GM18951 (cell line): Measurements from ENCODE around the gene TLL2.

Experiments
- POLR2A ChIP-seq: IDR thresholded peaks from 4 replicates; pipeline ENCODE4 v1.6.1; 2011; ENCODE audit warnings: mild to moderate bottlenecking; ENCODE audit not compliant: insufficient read length, insufficient read depth; ENCODE audit errors: extremely low read depth
- in situ Hi-C: fragments of 300-500 bp; cut with MboI; formaldehyde crosslinking; loops from one replicate; pipeline ENCODE4 v1.12.0; 2022; ENCODE audit warnings: low sequenced_read_pairs, mixed read lengths, inconsistent platforms; ENCODE audit not compliant: unreplicated experiment

Gene TLL2

GRCh38 chr10:96397902-96398301 is 115.8 kb downstream of the TLL2 start:
- TF ChIP-seq POLR2A: no peak
- in situ Hi-C loops: no loop called here

GRCh38 chr10:96395931-96396877 is 117.5 kb downstream of the TLL2 start:
- TF ChIP-seq POLR2A: no peak
- in situ Hi-C loops: no loop called here

- in situ Hi-C loops: no loop called here
- no peak for TF ChIP-seq POLR2A
Observed at GRCh38 chr10:96390460-96390864, 123.3 kb downstream of the TLL2 start.

- in situ Hi-C loops: no loop called here
- TF ChIP-seq POLR2A: no peak
Observed at GRCh38 chr10:96389785-96390184, 123.9 kb downstream of the TLL2 start.

- no peak for TF ChIP-seq POLR2A
- in situ Hi-C loops: no loop called here
Observed at GRCh38 chr10:96387601-96388000, 126.1 kb downstream of the TLL2 start.

GRCh38 chr10:96387161-96387560 is 126.6 kb downstream of the TLL2 start:
- TF ChIP-seq POLR2A: no peak
- in situ Hi-C loops: no loop called here

GRCh38 chr10:96384506-96384905 is 129.2 kb downstream of the TLL2 start:
- no peak for TF ChIP-seq POLR2A
- in situ Hi-C loops: no loop called here

- in situ Hi-C loops: no loop called here
- no peak for TF ChIP-seq POLR2A
Observed at GRCh38 chr10:96380821-96381220, 132.9 kb downstream of the TLL2 start.

- no peak for TF ChIP-seq POLR2A
- in situ Hi-C loops: no loop called here
Observed at GRCh38 chr10:96379758-96380157, 134.0 kb downstream of the TLL2 start.

GRCh38 chr10:96378741-96379140 is 135.0 kb downstream of the TLL2 start:
- in situ Hi-C loops: no loop called here
- no peak for TF ChIP-seq POLR2A

- TF ChIP-seq POLR2A: no peak
- in situ Hi-C loops: no loop called here
Observed at GRCh38 chr10:96377816-96378294, 135.9 kb downstream of the TLL2 start.

GRCh38 chr10:96376483-96376882 is 137.2 kb downstream of the TLL2 start:
- TF ChIP-seq POLR2A: no peak
- in situ Hi-C loops: no loop called here

GRCh38 chr10:96374985-96375830 is 138.5 kb downstream of the TLL2 start:
- in situ Hi-C loops: no loop called here
- no peak for TF ChIP-seq POLR2A
